Esophagus squamous epithelium (tissue), 5 donors: Measurements from ENCODE around the gene ST6GALNAC3. TPM values are rescaled to one million over a fixed set of nuclear protein-coding genes. Genes with fewer than 3 reads are reported as not detected.

Experiments
- DNase-seq: peaks from one replicate; lab custom pipeline; 2025; lab: John Stamatoyannopoulos, UW
- H3K27ac ChIP-seq, 4 donors: fragments of 200-600 bp; sonication (generic); one replicate each; pipeline ENCODE4 v1.5.1; 2016 to 2019; ENCODE audit warnings: mild to moderate bottlenecking in 1 of 4
- H3K27me3 ChIP-seq, 4 donors: fragments of 200-600 bp; sonication (generic); 1 replicate in 3 of 4; 2 replicates in 1 of 4; pipeline versions ENCODE4 v1.5.1 to v1.6.0; 2017 to 2021; ENCODE audit warnings: antibody characterized with exemption in 1 of 4
- H3K36me3 ChIP-seq, 3 donors: fragments of 200-600 bp; sonication (generic); one replicate each; pipeline ENCODE4 v1.5.1; 2016 to 2019
- H3K4me1 ChIP-seq, 3 donors: fragments of 200-600 bp; sonication (generic); one replicate each; pipeline ENCODE4 v1.5.1; 2017 to 2019
- H3K4me3 ChIP-seq, 4 donors: fragments of 200-600 bp; sonication (generic); 1 replicate in 3 of 4; 2 replicates in 1 of 4; pipeline ENCODE4 v1.5.1; 2016 to 2019; ENCODE audit warnings: mild to moderate bottlenecking in 2 of 4, moderate library complexity in 1 of 4
- H3K9me3 ChIP-seq, 3 donors: fragments of 200-600 bp; sonication (generic); one replicate each; pipeline ENCODE4 v1.5.1; 2016 to 2019
- CTCF ChIP-seq, 6 experiments: fragments of 450-650 bp in 4 of 6; fragments of 200-600 bp in 2 of 6; sonication (generic) in 2 of 6; IDR thresholded peaks; one replicate each; pipeline ENCODE4 v1.5.1; 2016 to 2019; ENCODE audit warnings: antibody characterized with exemption in 6 of 6, mild to moderate bottlenecking in 4 of 6, moderate library complexity in 4 of 6
- POLR2A ChIP-seq, 4 donors: fragments of 450-650 bp; IDR thresholded peaks; one replicate each; pipeline ENCODE4 v1.6.1; 2017; ENCODE audit warnings: antibody characterized with exemption in 4 of 4, mild to moderate bottlenecking in 4 of 4, moderate library complexity in 3 of 4
- WGBS, 2 donors: methylation state at CpG; one replicate each; pipeline ENCODE4 v1.1.5; 2018; 5-methylcytosine and 5-hydroxymethylcytosine counted together
- intact Hi-C: fragments of 100-400 bp; cut with DNase I; formaldehyde crosslinking; loops from one replicate; pipeline ENCODE4 v1.15.0; 2022
- total RNA-seq, 4 donors: library from RNA; depleted of rRNA; stranded (reverse); fragments of >200 nt; gene quantifications; one replicate each; pipeline ENCODE4 v1.1.0, GENCODE V29; 2016
- donor health status: DM: yes; HTN: yes; CAD: no.

The ST6GALNAC3 gene
- total RNA-seq, 4 donors from 2014 or later = 0.27 to 4.3 (median 2.2) TPM

GRCh38 chr1:76247261-76247852, 172.8 kb downstream of the ST6GALNAC3 start:
- DNase-seq = no peak
- intact Hi-C loops = no loop called here
- Histone ChIP-seq H3K9me3 (peaks cover 0 to 12% (median 5%) of the 10 kb centered on the region in 3 donors), H3K4me1 (peaks cover 0 to 17% (median 6%) of the 10 kb centered on the region in 3 donors), H3K27me3 (no peaks in the 10 kb centered on the region), H3K36me3 (no peaks in the 10 kb centered on the region), H3K27ac (no peak overlapping the region), H3K4me3 (no peak overlapping the region)
- WGBS, 2 donors = 81 to 86% methylated on average over 1 to 4 of the region's 5 CpGs
- TF ChIP-seq CTCF (IDR thresholded peaks at IDR 0.05) (no peak), POLR2A (IDR thresholded peaks at IDR 0.05) (no peak)

- 21 to 41% methylated on average over 2 of the region's 2 CpGs for WGBS, 2 donors
- Histone ChIP-seq H3K36me3 (no peaks in the 10 kb centered on the region), H3K9me3 (no peaks in the 10 kb centered on the region), H3K4me1 (peaks cover 0 to 21% (median 6%) of the 10 kb centered on the region in 3 donors), H3K27ac (no peak overlapping the region), H3K27me3 (no peaks in the 10 kb centered on the region), H3K4me3 (no peak overlapping the region)
- no peak for TF ChIP-seq CTCF (IDR thresholded peaks at IDR 0.05)
- TF ChIP-seq POLR2A (IDR thresholded peaks at IDR 0.05) = no peak
- intact Hi-C loops = no loop called here
- DNase-seq = no peak
Observed at GRCh38 chr1:76250271-76250670, 175.7 kb downstream of the ST6GALNAC3 start.

- intact Hi-C loops = no loop called here
- no peak for DNase-seq
- Histone ChIP-seq H3K27ac (no peak overlapping the region), H3K4me1 (peaks cover 0 to 21% (median 6%) of the 10 kb centered on the region in 3 donors), H3K27me3 (no peaks in the 10 kb centered on the region), H3K9me3 (no peaks in the 10 kb centered on the region), H3K36me3 (no peaks in the 10 kb centered on the region), H3K4me3 (no peak overlapping the region)
- WGBS, 2 donors = 81 to 82% methylated on average over 3 of the region's 3 CpGs
- no peak for TF ChIP-seq CTCF (IDR thresholded peaks at IDR 0.05)
- no peak for TF ChIP-seq POLR2A (IDR thresholded peaks at IDR 0.05)
Observed at GRCh38 chr1:76252431-76252830, 177.9 kb downstream of the ST6GALNAC3 start.

- H3K4me3 ChIP-seq = no peak overlapping the region
- intact Hi-C loops = no loop called here
- no peak for DNase-seq
- H3K27ac ChIP-seq = peak overlapping the region in 3 of 4 donors; percentile 31 to 43 (median 31)
- H3K9me3 ChIP-seq = no peaks in the 10 kb centered on the region
- no peaks in the 10 kb centered on the region for H3K27me3 ChIP-seq
- no peaks in the 10 kb centered on the region for H3K36me3 ChIP-seq
- peaks cover 0 to 21% (median 6%) of the 10 kb centered on the region in 3 donors for H3K4me1 ChIP-seq
- WGBS, 2 donors = 28 to 37% methylated on average over 9 of the region's 9 CpGs
- TF ChIP-seq CTCF (IDR thresholded peaks at IDR 0.05) (no peak), POLR2A (IDR thresholded peaks at IDR 0.05) (no peak)
Observed at GRCh38 chr1:76254104-76255030, 179.8 kb downstream of the ST6GALNAC3 start.
